LNCAP (cell line): Measurements from ENCODE around the gene SUSD4.

Experiments used
- TF ChIP-seq, protein P1 (sequence below): fragments of 450-650 bp; IDR thresholded peaks from 2 replicates; pipeline ENCODE4 v1.5.1; 2017; ENCODE audit warnings: mild to moderate bottlenecking

The SUSD4 gene

DNA sequence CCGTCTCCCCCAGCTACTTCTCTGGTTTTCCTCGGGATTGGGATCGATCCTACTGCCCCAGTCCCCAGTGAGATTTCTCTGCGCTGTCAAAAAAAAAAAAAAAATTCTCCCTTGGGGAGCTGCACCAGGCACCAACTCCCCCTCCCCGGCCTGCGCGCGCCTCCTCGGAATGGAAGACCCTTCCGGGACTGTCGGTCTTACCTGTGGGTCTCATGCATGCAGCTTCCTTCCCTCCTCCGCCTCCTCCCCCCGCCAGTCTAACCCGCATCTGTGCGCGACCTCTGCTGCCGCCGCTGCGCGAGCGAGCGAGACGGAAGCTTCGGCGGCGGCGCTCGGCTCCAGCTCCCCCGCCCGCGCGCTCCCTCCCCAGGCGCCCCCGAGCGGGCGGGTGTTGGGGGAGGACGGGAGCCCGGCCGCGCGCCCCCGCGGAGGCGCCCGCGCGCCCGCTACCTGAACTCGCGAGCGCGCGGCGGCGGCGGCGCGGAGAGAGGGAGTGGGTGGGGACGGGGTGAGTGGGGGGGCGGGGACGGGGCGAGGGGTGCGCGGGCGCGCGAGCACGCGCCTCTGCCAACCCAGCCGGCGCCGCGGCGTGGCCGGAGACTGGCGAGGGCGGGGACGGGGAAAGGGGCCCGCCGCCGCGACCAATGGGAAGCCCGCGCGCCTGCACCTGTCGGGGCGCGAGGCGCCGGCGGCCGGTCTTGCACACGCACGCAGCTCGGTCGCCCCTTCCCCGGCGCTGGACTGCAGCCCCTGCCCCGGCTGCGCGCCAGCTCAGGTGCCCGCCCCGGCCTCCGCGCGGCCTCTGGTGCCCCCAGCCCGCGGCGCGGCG, at the start of gene SUSD4:
TSS of gene SUSD4 (minus strand) at position 321 of the 829 bp plus-strand sequence. CDS start 751 bp downstream, outside the sequence.
- TF ChIP-seq, protein P1, sequence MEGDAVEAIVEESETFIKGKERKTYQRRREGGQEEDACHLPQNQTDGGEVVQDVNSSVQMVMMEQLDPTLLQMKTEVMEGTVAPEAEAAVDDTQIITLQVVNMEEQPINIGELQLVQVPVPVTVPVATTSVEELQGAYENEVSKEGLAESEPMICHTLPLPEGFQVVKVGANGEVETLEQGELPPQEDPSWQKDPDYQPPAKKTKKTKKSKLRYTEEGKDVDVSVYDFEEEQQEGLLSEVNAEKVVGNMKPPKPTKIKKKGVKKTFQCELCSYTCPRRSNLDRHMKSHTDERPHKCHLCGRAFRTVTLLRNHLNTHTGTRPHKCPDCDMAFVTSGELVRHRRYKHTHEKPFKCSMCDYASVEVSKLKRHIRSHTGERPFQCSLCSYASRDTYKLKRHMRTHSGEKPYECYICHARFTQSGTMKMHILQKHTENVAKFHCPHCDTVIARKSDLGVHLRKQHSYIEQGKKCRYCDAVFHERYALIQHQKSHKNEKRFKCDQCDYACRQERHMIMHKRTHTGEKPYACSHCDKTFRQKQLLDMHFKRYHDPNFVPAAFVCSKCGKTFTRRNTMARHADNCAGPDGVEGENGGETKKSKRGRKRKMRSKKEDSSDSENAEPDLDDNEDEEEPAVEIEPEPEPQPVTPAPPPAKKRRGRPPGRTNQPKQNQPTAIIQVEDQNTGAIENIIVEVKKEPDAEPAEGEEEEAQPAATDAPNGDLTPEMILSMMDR = no peak

- TF ChIP-seq, protein P1 = no peak
These were observed 49.2 kb upstream of the SUSD4 start for GRCh38 chr1:223413216-223413615.

DNA sequence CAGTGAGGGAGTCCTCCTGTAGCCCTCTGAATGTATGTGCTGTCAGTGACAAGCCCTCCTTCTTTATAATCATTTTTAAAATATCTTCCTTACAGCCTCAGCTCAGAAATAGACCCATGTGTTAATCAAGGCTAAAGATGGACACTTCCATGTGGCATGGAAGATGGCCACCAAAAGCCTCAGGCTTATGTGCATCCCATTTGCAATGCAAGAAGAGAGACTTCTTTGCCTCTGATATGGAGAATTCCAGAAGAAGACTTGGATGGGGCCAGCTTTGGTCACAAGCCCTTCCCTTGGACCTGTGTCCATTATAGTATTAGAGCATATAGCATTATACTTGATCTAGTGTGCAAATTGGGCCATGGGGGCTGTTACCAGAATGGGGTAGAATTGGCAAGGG, 47.7 kb upstream of the SUSD4 start:
- TF ChIP-seq, protein P1 = no peak

GRCh38 chr1:223411309-223411708, 47.3 kb upstream of the SUSD4 start:
- TF ChIP-seq, protein P1 = no peak

- TF ChIP-seq, protein P1 = no peak
These were observed 46.1 kb upstream of the SUSD4 start for GRCh38 chr1:223410036-223410435.

GRCh38 chr1:223405507-223405906, 41.5 kb upstream of the SUSD4 start:
- TF ChIP-seq, protein P1 = no peak

DNA sequence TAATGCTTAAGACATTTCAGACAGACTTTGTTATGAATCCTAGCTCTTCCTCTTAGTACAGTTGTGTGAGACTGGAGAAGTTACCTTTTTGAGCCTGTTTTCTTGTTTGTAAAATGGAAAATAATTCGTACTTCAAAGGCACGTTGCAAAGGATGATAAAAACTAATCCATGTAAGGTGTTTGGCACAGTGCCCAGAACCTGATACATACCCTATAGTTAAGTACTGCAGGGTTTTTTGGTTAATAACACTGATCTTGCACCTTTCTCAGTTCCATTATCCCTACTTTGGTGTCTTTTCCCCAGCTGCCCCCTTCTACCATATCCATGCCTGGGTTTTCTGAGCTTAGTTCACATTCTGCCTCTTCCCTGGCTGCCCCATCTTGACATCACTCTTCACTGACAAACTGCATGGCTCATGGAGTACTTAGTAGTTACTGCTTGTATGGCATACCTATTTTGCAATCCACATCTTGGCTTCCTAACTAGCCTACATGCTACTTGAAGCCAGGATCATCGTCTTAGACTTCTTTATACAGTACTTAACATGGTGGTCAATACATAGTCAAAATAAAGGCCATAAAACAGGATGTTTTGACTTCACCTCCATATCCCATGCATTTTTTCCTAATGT, 39.3 kb upstream of the SUSD4 start:
- TF ChIP-seq, protein P1 = no peak
